Stimulated activated CD8-positive, alpha-beta memory T cell treated with anti-CD3 and anti-CD28 coated beads, Interleukin-4, amount 100 ng/mL, for 24 hours (primary cell): ENCODE results near the gene FCRL6.

ENCODE experiments used
- DNase-seq: peaks from one replicate; pipeline ENCODE4 v3.0.0-alpha.2; 2020; ENCODE audit warnings: low read depth

Gene FCRL6

DNA sequence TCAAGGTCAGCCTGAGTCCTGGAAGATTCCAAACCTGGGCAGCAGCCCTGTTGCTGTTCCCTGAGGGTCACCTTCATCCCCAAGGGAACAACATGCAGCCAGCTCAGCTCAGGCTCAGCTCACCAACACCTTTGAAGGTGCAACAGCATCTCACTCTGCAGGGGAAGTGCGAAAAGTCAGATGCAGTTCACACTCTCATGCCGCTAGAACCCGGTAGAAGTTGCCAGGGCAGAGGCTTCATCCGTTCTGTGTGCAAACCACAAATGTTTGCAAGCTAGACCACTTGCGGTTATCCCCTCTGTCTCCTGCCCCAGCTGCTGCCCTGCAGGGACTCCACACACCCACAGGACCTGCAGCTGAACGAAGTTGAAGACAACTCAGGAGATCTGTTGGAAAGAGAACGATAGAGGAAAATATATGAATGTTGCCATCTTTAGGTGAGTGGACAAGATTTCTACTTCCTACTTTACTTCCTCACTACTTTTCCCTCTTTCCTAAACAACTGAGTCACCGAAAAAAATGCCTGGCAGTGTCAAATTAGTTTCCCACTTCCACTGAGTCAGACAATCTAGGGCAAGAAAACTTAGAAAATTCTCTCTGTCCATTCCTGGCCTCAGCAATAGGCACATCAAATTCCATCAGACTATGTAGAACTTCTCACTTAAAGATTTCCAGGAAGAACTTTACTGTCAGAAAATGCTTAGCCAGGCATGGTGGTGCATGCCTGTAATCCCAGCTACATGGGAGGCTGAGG is 1.8 kb upstream of the FCRL6 start:
- DNase-seq = peak; percentile 26

DNA sequence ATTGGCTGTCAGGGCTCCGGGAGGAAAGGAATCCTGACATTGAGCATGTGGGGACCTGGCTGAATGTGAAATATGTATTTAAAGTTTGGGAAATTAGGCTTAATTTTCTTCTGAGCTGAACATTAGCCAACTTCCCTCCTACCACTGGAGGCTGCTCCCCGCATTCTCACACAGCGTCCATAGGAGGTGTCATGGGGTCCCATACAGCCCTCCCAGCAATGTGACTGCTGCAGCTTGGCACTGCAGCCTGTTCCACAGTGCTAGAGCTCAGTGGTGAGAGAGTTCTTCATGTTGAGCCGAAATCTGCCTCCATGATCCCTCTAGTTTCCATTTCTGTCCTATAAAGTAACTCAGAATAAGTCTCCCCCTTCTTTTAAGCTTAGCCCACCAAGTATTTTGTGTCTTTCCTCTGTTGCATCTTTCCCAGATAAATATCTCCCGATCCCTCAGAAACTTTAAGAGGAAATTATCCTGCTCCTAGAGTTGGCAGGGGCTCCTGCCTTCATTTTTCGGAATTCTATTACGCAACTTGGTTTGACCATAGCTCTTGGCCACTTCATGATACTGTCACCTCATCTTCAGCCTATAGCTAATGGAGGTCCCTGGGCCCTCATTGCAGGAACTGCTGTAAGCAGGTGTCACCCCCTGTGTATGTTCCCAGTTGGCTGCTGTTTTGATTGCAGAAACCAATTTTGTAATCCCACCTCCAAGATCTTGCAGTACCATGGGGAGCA is 2.0 kb downstream of the FCRL6 start:
- DNase-seq = no peak

DNA sequence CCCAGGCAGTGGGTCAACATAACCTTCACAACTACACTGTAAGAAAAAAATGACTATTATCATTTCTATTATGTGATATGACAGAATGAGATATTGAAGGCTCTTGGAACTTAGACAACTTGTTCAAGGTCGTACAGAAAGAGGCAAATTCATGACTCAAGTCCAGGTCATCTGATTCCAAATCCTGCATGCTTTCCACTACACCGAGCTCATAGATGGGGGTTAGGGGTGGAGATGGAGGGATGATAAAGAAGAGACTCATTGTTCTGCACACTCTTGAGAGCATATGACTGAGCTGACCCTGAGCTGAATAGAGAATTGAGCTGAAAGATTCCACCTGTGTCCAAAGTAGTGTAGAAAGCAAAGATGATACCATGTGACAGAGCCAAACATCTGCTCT is 2.8 kb downstream of the FCRL6 start:
- DNase-seq = no peak

DNA sequence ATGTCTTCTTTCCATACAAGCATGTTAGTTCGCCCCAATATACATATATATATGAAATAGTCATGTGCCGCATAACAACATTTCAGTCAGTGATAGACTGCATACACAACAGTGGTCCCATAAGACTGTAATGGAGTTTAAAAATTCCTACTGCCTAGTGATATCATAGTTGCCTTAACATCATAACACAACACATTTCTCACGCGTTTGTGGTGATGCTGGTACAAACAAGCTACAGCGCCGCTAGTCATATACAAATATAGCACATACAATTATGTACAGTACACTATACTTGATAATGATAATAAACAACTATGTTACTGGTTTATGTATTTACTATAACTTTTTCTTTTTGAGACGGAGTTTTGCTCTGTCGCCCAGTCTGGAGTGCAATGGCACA is 13.8 kb downstream of the FCRL6 start:
- no peak for DNase-seq

DNA sequence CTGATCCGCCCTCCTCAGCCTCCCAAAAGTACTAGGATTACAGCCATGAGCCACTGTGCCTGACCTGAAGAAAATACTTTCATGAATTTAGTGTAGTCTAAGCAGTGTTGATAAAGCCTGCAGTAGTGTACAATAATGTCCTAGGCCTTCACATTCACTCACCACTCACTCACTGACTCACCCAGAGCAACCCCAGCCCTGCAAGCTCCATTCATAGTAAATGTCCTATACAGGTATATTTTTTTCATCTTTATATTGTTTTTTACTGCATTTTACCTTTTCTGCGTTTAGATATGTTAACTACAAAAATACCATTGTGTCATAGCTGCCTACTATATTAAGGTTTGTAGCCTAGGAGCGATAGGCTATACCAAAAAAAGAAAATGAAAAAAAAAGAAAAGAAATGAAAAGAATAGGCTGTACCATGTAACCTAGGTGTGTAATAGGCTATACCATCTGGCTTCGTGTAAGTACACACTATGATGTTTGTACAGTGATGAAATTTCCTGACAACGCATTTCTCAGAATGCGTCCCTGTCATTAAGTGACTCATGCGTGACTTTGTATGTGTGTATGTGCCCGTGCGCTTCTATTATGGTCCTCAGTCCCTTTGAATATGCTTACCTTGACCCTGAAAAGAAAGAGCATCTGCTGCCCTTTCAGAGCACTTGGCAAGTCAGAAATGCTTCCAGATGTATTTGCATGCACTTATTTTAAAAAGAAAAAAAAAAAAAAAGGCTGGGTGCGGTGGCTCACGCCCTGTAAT is 15.3 kb downstream of the FCRL6 start:
- no peak for DNase-seq

DNA sequence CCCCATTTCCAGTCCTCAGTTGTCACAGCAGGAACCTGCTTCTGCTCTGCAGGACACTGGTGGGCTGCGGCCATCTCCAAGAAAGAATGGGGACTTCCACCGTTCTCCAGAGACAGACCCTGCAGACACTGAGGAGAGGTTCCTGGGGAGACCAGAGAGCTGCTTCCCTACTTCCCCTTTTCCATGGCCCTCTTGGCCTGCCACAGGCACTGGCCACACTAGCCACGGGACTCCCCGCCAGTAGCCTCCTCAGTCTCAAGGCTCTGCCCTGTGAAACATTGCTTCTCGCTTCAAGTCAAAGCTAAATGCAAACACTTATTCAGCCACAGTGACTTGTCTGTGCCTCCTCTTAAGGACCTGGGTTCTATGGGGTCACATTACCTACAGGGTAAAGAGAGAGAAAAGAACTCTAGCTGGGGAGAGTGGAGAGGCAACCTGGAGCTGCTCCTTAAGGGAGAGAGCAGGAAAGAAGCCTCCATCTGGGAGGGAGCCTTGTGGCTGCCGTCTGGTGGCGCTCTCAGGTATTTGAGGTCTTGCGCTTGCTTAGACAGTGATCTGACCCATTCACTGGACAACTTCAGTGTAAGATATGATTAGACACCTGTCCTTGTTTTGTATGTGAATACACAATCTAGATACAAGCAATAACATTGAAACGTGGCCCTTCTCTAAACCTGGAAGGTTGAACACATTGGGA is 19.2 kb downstream of the FCRL6 start:
- no peak for DNase-seq

DNA sequence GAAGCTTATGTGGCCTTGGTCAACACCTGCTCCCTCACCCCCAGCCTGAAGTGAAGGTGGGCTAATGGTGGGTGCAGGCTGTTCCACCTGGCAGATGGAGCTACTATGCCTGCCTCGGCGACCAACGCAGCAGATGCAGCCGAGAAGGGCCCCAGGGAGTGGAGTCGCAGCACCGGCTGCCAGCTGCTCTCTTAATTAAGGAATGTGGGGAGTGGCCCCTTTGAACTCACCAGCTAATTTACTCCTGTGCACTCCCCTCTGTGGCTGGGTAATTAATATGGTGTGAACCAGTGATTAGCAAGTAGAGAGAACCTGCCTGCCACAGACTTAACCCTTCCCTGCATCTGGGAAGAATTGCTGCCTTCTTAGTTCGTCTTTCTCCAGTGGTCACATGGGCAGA is 21.2 kb downstream of the FCRL6 start:
- no peak for DNase-seq

DNA sequence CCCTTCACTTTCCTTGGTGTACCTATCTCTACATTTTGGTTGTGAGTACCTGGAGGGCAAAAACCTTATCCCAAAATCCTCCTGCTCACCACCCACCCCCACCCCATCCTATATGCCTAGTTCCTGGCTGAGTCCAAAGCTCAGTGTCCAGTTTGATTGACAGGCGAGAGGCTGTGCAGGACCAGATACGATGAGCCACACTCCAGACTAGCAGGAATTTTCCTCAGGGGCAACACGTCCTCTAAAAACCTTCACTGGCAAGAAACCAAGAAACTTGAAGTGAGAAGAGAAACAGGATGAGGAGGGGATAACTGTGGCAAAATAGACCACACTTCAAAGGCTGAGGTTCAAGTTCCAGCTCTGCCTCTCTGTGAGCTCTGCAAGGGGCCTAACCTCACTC is 23.4 kb downstream of the FCRL6 start:
- DNase-seq = no peak

DNA sequence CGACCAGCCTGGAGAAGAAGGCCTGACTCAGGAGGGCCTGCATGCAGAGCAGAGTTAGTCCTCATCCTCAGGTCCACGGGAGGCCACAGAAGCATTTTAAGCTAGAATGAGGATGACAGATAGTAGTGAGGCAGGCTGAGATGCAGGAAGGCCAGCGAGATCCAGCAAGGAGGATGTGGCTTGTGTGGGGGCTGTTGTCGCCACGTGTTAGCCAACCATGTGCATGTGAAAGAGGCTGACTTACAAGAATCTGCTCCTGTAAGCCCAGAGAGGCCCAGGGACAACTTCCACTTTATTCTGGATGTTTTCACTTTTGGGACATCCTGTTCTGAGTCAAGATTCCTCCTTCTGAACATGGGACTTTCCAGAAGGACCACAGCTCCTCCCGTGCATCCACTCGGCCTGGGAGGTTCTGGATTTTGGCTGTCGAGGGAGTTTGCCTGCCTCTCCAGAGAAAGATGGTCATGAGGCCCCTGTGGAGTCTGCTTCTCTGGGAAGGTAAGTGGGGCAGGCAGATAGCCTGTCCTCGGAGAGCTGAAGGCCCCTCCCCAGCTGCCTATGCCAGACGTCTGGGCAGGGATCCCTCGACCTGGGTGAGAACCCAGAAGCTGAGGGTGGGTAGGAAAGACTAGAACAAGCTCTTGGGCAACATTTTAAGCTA is 24.4 kb downstream of the FCRL6 start, which contains the start of gene SLAMF8:
Gene SLAMF8, plus strand, starts transcription at position 433 of the 661 bp plus-strand sequence. Its CDS starts 26 bp downstream, at position 459.
- peak; percentile 47 for DNase-seq

DNA sequence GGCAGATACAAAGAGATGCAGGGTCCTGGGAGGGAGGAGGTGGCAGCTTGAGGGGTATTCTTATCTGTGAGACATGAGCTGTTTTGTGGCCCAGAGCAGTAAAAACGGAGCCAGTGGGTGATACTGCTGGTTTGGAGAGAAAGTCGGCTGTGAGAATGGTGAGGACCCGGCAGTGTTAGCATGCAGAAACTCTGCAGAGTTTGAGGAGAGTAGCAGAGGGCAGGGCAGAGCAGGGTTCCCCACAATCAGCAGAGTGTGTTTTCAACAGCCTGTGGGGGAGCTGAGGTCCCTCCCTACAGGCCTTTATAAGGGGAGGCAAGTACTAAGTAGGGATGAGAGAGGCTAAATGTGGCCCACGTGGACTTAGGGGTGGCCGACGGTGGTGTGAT is 24.9 kb downstream of the FCRL6 start:
- no peak for DNase-seq

DNA sequence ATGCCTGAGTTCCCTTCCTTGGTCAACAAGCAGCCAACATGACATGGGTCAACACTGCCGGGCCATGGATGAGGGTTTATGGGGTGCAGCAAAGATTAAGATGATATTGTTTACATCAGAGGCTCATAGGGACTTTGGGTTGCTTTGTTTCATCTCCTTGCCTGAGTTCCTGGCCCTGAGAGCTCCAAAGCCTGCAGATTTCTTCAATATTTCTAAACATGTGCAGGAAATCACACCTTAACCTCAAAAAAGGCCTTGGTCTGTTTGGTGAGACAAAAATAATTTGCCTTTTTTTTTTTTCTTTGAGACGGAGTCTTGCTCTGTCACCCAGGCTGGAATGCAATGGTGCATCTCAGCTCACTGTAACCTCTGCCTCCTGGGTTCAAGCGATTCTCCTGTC is 25.4 kb downstream of the FCRL6 start:
- no peak for DNase-seq

DNA sequence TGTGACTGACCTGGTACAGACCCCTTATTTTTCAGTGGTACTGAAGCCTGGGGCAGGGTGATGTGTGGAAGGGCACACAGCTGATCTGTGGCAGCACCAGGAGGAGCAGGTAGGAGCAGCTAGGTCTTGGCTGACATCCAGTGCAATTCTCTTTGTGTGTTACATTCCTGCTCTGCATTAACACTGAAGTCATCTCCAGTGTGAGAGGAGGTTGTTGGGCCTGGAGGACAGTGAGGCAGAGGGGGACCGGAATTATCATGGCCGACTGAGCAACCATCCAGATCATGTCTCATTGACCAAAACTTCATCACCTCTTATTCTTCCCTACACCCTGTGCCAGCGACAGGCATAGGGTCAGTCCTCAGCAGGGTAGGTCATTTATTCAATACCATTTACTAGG is 26.0 kb downstream of the FCRL6 start:
- DNase-seq = no peak

DNA sequence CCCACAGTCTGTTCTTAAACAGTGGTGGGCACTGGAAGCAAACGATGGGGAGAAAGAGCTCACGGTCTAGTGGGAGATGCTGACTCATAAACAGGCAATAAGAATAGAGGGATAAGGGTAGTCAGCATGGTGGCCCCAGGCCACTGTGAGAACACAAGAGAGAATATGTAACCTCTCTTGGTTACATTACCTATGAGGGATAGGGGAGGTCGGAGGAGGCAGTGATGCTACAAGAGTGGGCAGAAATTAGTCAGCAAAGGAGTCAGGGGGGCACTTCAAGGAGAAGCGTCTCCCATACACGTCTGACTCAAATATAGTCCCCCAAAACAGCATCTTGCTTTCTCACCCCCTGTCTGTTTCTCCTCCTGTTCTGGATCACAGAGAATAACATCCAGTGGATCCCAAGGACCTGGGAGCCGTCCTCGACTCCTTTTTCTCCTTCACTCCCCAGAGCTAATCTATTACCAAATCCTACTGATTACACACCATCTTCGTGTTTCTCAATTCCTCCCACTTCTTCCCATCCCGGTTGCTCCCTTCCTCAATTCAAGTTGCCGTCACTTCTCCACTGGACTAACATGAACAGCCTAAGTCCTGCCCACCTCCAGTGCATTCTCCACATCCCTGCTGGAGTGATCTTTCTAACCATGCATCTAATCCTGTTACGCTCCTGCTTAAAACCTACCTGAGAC is 26.6 kb downstream of the FCRL6 start:
- DNase-seq = no peak

DNA sequence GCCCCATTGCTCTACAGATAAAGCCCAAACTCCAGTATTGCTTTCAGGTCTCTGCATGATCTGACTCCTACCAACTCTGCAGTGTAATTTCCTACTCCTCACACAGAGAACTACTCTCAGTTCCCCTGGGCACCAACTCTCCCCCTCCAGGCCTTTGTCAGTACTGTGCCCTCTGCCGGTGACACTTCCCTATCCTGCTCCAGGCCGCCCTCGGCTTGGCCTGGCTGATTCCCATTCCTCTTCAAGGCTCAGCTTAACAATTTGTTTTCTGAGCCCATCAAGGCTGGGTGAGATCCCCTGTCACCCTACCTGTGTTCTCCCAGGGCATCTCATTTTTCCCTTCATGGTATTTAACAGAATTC is 27.1 kb downstream of the FCRL6 start:
- no peak for DNase-seq

DNA sequence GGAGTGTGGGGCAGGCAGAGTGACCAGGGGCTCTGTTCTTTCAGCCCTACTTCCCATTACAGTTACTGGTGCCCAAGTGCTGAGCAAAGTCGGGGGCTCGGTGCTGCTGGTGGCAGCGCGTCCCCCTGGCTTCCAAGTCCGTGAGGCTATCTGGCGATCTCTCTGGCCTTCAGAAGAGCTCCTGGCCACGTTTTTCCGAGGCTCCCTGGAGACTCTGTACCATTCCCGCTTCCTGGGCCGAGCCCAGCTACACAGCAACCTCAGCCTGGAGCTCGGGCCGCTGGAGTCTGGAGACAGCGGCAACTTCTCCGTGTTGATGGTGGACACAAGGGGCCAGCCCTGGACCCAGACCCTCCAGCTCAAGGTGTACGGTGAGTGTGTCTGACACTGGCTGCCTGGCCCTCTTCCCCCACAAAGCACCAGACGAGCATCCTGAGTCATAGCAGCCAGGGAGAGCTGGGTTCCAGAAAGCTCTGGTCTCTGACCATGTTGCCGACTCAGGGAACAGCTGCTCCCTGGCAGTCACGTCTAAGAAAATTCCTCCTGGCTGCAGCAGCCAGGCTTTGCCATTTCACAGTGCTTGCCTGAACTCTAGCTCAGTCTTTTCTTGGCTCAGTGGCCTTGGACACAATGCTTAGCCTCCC is 27.8 kb downstream of the FCRL6 start:
- no peak for DNase-seq

DNA sequence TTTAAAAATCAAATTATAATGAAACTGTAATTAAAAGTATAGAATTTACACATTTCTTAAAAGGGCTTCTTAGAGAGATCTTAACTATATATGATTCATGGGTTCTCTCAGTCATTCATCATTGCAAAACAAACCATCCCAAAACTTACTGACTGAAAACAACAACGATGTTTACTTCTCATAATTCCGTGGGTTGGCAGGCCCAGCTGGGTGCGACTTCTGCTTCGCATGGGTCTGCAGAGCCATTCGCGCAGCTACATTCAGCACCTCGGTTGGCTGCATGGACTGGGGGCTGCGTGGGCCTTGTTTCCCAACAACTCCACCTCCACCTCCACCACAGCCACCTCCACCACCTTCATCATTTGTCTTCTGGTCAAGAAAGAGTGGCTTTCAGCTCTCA is 28.6 kb downstream of the FCRL6 start:
- no peak for DNase-seq

DNA sequence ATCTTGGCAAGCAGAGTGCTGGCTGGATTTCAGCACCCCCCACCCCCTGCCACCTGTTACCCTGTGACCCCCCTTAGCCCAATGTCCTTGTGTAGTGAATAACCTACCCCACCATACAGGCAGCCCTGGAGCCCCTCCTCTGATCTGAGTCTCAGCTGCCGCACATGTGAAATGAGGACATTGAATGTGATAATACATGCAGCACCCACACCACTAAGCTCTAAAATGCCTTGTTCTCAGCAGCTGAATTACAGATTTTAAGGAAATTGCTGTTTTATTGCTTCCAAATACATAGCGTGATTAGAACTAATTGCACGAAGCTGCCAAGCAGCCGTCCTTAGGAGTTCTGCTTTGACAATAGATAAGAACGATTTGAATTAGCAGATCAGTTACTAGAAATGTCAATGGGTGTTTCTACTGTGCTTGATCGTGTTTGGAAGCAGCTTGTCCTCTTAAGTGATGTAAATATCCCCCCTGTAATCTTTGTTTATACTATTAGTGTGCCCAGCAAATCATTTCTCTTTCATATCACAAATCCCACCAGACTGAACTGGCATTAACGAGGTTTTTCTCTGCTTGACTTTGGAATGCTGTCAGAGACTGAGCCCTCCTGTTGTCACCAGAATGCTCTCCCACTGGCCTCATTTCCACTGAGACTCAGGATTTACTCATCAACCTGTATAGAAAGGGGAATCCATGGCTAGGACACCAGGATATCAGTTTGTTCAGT is 29.4 kb downstream of the FCRL6 start:
- no peak for DNase-seq

DNA sequence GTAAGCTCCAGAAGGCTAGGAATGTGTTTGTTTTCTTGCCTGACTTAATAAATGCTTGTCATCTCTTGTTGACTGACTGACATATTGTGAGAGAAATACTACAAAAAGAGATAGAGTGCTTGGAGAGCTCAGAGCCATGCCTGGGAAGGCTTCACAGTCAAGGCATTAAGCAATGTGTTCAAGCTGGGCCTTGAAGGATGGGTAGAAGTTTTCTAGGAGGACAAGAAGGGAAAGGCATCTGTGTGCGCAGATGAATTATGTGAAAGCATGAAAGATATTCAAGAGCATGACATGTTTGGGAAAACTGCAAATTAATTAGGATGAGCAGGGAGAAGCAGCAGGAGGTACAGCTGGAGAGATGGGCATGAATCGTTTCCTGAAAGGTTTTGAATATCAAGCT is 30.1 kb downstream of the FCRL6 start:
- DNase-seq = no peak

DNA sequence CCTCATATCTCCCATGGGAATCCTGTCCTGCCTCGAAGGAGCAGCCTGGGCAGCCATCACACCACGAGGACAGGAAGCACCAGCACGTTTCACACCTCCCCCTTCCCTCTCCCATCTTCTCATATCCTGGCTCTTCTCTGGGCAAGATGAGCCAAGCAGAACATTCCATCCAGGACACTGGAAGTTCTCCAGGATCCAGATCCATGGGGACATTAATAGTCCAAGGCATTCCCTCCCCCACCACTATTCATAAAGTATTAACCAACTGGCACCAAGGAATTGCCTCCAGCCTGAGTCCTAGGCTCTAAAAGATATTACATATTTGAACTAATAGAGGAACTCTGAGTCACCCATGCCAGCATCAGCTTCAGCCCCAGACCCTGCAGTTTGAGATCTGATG is 33.2 kb downstream of the FCRL6 start:
- DNase-seq = no peak
